Bone marrow (tissue), 2 donors: ENCODE measurements around the gene DDX1.
"Not testable (repeated sequence)": the region's sequence is repeated elsewhere in the genome, so short reads cannot be mapped to it uniquely, and the experiment has no call there.

Experiments used
- DNase-seq, 2 donors: peaks; one replicate each; lab custom pipeline; 2025; lab: John Stamatoyannopoulos, UW

The DDX1 gene

DNA sequence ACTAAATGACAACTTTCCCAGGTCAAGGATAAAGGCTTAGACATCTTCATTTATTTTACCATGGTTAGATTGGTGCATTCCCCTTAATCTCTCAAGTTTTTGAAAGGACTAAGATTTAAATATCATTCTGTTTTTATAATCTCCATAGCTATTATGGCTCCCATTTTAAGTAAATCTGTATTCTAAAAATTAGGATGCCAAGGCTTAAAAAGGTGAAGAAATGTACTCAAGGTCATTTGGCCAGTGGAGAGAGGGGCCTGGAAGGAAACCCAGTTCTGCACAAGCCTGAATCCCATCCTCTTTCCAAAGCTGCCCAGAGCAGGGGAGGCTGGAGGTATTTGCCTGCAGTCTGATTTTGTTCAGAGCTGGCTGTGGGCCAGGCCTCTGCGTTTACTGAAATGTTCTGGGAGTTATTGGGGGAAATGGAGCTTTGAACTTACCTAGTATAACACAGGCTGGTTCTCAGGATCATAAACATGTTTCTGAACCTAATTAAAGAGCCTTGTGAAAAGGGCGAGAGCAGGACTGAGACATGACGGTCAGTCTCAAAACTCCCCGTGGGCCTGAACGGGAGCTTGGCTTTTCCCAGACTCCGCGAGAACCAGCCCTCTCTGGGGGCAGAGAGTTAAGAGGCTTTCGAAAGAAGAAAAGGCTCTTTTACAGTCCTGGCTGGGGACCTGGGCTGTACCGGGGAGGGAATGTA is 85.6 kb downstream of the DDX1 start:
- no peak for DNase-seq

- no peak for DNase-seq
Measured at GRCh38 chr2:15678346-15678745, 86.7 kb downstream of the DDX1 start.

DNA sequence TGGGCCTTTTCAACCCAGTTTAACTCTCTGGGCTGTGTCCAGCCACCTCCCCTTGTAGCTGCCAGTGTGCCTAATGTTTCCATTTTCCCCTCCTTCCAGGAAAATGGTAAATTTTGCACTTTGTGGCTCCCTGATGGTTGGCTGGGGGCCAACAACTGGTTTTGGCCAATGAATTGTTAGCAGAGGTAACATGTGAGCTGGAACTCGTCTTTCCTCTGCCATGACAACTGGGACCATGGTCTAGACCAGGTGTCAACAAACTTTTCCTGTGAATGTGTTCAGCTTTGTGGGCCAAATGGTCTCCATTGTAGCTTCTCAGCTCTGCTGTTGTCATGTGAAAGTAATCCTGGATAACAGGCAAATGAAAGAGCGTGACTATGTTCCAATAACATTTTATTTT is 87.2 kb downstream of the DDX1 start:
- DNase-seq: no peak

DNA sequence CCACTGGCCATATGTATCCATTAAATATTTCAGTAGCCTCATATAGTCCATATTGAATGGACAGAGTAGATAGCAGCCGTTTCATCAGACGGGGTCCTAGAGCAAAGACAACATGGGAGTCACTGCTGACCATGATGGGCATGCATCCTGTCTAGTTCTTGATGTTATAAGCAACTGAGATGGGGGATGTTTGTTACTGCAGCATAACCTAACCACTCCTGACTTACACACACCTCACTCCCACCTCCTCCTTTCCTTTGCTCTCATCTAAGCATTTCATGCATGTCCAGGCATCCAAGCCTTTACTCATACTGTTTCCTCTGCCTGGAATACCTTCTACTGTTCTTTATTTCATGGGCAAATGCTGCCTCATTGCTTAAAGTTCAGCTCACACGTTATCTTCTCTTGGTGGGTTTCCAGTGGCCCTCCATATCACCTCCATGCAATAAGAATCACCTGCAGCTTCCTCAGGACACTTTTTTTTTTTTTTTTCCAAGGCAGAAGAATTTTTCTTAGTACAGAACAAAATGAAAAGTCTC is 87.8 kb downstream of the DDX1 start:
- no peak for DNase-seq

DNA sequence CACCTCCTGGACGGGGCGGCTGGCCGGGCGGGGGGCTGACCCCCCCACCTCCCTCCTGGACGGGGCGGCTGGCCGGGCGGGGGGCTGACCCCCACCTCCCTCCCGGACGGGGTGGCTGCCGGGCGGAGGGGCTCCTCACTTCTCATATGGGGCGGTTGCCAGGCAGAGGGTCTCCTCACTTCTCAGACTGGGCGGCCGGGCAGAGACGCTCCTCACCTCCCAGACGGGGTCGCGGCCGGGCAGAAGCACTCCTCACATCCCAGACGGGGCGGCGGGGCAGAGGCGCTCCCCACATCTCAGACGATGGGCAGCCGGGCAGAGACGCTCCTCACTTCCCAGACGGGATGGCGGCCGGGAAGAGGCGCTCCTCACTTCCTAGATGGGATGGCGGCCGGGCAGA is 88.5 kb downstream of the DDX1 start:
- not testable (repeated sequence) for DNase-seq
